ENCODE results near the gene LUC7L.
"Not testable (repeated sequence)": the region's sequence is repeated elsewhere in the genome, so short reads cannot be mapped to it uniquely, and the experiment has no call there.

LUC7L gene

DNA sequence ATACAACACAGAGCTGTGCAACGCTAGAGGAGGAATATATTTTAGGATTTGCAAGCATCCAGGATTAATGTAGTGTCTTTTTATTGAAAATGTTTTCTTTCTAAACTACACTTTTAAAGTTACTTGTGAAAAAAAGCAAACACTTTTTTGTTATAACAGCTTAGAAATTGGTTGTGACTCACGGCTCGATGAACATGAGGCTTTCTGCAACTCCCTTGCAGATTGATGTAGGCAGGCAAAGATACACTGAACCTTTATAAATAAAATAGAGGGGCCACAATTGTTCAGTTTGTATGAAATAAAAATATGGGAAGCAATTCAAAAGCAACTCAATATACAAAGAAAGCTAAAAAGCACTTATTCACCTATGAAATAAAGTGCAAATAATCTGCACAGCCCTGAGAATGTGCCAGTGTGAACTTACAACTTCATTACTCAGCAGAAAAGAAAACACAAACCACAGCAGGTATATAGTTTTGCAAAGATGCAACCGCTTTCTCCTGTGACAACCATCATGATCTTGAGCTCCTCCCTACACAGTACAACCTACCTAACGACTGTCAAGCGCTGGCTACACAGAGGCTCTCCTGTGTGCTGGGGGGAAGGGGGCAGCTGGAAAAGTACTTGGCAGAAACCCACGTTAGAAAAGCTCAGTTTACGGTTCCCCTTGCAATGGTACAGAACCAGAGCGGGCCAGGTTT lies 948 bp downstream of the LUC7L start:
- no peak for DNase-seq

GRCh38 chr16:220021-220420 lies 9.2 kb downstream of the LUC7L start:
- DNase-seq = no peak

GRCh38 chr16:212999-213398 lies 16.2 kb downstream of the LUC7L start:
- no peak for DNase-seq

DNA sequence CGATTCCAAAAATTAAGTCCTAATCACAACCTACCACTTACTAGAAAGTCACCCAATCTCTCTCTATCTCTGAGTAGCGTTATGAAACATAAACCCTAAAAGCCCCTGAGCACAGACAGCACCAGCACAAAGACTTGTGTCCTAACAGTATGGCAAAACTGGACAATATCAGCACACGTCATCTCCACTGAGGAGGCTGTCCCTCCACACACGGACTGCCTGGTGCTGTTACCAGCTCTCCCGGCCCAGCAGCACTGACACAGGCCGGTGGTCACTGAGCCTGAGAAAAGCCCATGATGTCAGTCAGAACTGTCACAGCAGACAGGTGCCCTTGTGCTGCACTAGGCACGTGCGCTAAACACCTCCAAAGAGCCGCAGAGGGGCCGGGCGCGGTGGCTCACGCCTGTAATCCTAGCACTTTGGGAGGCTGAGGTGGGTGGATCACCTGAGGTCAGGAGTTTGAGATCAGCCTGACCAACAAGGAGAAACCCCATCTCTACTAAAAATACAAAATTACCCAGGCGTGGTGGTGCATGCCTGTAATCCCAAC lies 17.5 kb downstream of the LUC7L start:
- DNase-seq = not testable (repeated sequence)

DNA sequence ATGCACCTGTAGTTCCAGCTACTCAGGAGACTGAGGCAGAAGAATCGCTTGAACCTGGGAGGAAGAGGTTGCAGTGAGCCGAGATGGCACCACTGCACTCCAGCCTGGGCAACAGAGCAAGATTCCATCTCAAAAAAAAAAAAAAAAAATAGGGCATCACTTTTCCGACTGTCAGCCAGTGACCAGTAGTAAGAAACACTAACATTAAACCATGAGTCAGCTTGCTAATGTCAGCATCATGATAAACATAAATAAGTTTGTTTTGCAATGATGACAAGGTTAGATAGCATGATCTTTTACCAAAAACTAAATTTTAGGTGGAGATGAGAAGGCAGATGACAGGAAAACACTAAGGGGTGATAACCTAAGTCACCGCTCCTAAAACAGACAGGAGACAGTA lies 19.9 kb downstream of the LUC7L start:
- DNase-seq = not testable (repeated sequence)

DNA sequence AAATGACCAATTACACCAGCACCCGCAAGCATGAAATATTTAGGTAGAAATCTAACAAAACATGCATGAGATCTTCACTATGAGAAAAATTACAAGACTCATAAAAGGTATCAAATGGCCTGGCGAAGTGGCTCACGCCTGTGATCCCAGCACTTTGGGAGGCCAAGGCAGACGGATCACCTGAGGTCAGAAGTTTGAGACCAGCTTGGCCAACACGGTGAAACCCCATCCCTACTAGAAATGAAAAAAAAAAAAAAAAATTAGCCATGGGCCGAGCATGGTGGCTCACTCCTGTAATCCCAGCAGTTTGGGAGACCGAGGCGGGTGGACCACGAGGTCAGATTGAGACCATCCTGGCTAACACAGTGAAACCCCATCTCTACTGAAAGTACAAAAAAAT lies 25.2 kb downstream of the LUC7L start:
- DNase-seq = not testable (repeated sequence)

DNA sequence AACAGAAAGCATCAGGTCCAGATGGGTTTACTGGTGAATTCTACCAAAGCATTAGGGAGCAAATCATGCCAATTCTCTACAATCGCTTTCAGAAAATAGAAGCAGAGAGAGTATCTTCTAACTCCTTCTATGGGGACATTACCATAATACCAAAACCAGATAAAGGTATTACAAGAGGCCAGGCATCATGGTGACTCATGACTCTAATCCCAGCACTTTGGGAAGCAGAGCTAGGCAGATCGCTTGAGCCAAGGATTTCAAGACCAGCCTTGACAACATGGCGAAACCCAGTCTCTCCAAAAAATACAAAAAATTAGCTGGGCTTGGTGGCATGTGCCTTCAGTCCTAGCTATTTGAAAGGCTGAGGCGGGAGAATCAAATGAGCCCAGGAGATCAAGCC lies 26.0 kb downstream of the LUC7L start:
- no peak for DNase-seq

DNA sequence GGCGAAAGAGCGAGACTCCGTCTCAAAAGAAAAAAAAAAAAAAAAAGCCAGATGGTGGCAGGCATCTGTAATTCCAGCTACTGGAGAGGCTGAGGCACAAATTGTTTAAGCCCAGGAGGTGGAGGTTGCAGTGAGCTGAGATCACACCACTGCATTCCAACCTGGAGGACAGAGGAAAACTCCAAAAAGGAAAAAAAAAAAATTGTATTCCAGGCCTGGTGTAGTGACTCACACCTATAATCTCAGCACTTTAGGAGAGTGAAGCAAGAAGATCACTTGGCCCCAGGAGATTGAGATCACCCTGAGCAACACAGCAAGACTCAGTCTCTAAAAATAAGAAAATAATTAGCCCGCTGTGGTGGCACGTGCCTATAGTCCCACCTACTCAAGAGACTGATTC lies 28.9 kb downstream of the LUC7L start:
- no peak for DNase-seq

DNA sequence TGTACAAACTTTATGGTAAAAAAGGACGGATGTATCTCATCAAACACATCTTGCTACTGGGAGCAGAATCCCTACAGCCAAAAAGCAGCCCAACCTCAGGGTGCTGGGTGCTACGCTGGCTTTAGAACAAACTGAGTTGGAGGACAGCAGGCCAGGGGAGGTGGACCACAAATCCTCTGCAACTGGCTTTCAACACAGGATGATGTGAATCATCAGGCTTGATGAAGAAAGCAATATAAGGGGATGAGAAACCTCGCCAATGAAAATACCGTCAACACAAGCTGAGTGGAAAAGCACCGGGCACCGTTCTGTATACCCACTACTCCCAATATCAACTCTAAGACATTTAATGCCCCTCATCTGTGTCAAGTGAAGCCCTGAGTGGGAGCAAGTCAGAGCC lies 34.7 kb downstream of the LUC7L start:
- DNase-seq = no peak

GRCh38 chr16:193441-193840 lies 35.8 kb downstream of the LUC7L start:
- no peak for DNase-seq

DNA sequence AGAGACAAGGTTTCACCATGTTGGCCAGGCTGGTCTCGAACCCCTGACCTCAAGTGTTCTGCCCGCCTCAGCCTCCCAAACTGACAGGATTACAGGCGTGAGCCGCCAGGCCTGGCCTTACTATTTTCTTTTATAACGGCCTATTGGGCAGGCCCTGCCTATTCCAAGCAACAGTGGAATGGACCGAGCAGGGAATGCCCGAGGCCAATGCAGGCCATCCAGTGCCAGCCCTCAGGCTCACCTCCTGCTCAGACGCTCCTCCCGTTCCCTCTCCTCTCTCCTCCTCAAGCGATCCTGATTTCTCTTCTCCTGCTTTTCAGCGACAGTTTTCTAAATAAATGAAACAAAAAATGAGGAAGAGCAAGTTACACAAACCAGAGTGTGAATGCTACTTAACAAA lies 36.6 kb downstream of the LUC7L start:
- DNase-seq = no peak

- DNase-seq = no peak
Observed at GRCh38 chr16:191831-192230, 37.4 kb downstream of the LUC7L start.

DNA sequence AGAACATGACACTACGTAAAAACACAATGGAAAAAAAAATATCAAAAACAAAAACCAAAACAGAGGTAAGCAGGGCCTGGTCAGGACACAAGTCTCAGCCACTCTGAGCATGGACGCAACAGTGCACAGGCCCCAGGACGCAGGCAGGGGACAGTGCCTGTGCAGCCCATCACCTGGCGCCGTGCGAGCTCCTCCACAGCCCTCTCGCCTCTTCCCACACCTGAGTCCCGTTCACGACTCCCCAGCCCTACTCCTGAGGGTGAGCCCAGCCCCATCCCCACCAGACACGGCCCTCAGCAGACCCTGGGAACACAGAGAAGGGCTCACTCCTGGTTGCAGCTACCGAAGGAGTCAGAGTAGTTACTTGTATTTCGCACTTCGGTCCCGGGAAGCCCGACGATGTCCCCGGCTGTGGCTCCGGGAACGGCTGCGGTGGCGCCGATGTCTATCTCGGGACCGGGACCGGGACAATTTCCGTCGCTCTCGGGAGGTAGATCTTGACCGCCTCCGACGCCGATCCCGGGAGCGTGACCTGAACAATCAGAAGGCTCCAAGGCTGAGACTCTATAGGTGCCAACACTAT lies 39.6 kb downstream of the LUC7L start:
- no peak for DNase-seq

DNA sequence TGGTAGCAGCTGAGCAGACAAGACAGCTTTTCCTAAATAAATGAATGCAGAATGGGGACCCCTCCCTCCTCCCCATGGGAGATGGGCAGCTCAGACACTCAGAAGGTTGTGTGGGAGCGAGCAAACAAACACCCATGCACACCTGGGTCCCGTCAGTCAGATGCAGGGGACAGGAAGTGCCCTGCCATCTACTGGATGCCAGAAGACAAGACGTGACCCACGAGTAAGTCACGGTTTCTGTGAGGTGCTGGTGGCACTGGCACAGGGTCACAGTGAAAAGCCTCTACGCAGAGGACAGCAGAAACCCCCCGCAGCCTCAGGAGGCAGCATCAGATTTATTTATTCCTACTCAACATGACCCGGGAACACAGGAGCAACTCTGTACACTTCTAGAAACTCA lies 40.6 kb downstream of the LUC7L start:
- no peak for DNase-seq

GRCh38 chr16:187330-187729 lies 41.9 kb downstream of the LUC7L start:
- no peak for DNase-seq

DNA sequence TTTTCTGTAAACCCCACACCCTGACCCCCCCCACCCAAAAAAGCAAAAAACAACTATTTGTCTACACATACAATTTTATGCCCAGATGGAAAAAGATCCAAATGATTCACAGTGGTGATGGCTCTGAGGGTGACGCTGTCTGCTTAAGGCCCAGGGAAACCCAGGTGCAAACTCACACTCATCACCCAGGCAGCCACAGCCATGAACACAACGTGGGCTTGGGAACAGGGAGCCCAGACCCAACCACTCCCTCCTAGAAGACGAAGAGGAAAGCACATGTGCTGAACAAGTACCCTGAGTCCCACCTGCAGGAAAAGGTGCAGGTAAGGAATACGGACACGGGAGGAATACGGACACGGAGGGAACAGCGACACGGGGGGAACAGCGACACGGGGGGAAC lies 43.6 kb downstream of the LUC7L start:
- DNase-seq = no peak

GRCh38 chr16:185213-185612 lies 44.0 kb downstream of the LUC7L start:
- DNase-seq = no peak

- no peak for DNase-seq
Observed at GRCh38 chr16:183005-183404, 46.2 kb downstream of the LUC7L start.

- no peak for DNase-seq
Observed at GRCh38 chr16:181565-182021, 47.7 kb downstream of the LUC7L start.

GRCh38 chr16:180681-181564 lies 48.3 kb downstream of the LUC7L start:
- DNase-seq = peak; percentile 54

- DNase-seq = no peak
Observed at GRCh38 chr16:180101-180675, 49.1 kb downstream of the LUC7L start, which contains the start of gene HBQ1. Gene HBQ1, plus strand, starts transcription at chr16:180459. Its CDS starts 28 bp downstream, at chr16:180487.

DNA sequence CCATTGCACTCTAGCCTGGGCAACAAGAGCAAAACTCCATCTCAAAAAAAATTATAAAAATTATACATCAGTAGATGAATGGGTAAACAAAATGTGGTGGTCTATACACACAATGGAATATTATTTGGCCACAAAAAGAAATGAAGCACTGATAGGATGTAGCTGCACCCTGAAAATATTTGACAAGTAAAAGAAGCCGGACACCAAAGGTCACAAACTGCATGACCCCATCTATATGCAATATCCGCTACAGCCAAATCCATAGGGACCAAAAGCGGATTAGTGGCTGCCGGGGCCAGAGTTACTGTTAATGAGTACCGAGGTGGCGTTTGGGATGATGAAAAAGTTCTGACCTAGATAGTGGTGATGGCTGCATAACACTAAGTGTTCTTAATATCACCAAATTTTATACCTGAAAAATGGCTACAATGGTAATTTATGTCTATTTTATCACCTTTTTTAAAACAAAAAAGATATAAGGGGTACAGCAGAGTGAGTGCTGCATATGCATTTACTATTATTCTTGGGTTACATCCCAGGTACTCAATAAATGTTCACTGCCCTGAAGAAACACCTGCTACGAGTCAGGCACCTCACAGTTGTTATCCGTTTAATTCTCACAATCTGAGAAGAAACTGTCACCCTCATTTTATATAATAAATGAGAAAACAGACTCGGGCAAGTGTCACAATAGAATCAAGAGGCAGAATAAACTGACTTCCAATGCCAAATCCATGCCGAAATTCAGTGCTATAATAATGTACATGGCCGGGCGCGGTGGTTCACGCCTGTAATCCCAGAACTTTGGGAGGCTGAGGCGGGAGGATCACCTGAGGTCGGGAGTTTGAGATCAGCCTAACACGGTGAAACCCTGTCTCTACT lies 49.8 kb downstream of the LUC7L start:
- DNase-seq = no peak

Data from DMS 273 treated with DMSO at 0.1 percent for 48 hours (cell line).